GM19351 (cell line): ENCODE data around the gene TUT4.

ENCODE experiments used
- ATAC-seq: cut with Tn5 transposase; IDR thresholded peaks from one replicate; pipeline ENCODE4 v1.9.1; 2021; ENCODE audit warnings: mild to moderate bottlenecking, moderate library complexity; ENCODE audit not compliant: unreplicated experiment

TUT4 gene

DNA sequence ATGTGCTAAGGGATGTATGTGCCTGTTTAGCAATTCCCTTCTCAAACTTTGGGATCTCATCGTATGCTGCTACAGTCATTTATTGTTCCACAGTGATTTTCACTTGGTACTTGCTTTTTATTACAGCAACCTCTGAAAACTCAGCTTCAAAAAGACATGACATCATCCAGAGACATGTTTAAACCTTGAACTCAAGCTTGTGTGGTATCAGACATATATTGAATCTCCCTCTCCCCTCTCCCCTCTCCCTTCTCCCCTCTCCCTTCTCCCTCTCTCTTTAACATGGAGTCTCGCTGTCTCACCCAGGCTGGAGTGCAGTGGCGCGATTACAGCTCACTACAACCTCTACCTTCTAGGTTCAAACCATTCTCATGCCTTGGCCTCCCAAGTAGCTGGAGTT, 19.5 kb upstream of the TUT4 start:
- no peak for ATAC-seq

DNA sequence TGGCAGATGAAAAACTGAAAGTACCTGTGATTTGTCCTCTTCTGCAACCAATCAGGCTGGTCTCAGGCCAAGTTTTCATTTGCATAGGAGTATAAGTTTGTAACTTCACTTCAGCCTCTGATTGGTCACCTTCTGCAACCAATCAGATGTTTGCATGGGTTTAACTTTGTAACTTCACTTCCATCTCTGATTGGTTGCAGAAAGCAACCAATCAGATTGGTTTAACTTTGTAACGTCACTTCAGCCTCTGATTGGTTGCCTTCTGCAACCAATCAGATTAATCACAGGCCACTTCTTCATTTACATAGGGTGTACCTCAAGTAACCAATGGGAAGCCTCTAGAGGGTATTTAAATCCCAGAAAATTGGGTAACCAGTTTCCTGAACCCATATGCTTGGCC, 18.9 kb upstream of the TUT4 start:
- no peak for ATAC-seq

- ATAC-seq: no peak
These were observed 16.7 kb upstream of the TUT4 start for GRCh38 chr1:52569449-52570210.

- no peak for ATAC-seq
These were observed 15.1 kb upstream of the TUT4 start for GRCh38 chr1:52567943-52568342.

DNA sequence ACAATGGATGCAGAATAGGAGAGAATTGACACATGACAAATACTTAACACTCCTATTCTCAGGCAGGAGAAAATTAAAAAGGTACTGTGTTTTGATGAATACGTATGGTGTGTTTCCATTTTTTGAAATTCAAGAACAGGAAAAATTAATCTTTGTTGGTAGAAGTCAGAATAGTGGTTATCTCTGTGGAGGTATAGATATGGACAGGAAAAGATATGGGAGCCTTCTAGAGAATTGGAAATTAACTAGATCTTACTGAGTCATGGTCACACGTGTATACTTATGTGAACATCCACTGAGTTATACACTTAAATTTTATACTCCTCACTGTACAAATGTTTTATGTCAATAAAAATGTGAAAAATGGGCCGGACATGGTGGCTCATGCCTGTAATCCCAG, 9.9 kb upstream of the TUT4 start:
- no peak for ATAC-seq

DNA sequence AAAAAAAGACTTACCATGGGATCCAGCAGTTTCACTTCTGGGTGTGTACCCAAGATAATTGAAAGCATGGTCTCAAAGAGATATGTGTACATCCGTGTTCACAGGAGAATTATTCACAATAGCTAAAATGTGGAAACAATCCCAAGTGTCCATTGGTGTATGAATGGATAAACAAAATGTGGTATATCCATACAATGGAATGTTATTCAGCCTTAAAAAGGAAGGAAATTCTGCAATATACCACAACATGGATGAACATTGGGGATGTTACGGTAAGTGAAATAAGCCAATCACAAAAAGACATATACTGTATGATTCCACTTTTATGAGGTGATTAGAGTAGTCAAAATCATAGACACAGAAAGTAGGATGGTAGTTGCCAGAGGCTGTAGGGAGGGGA, 7.0 kb upstream of the TUT4 start:
- ATAC-seq: no peak

DNA sequence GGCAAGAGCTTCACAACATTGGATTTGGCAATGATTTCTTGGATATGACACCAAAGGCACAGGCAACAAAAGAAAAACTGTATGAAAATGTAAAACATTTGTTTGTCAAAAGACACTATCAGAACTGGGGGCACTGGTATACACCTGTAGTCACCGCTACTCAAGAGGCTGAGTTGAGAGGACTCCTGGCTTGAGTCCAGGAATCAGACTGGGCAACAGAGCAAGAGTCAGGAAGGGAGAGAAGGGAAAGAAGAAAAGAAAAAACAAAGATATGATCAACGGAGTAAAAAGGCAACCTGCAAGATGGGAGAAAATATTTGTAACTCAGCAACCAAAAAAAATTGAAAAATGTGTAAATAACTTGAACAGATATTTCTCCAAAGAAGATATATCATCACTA, 6.0 kb upstream of the TUT4 start:
- no peak for ATAC-seq

DNA sequence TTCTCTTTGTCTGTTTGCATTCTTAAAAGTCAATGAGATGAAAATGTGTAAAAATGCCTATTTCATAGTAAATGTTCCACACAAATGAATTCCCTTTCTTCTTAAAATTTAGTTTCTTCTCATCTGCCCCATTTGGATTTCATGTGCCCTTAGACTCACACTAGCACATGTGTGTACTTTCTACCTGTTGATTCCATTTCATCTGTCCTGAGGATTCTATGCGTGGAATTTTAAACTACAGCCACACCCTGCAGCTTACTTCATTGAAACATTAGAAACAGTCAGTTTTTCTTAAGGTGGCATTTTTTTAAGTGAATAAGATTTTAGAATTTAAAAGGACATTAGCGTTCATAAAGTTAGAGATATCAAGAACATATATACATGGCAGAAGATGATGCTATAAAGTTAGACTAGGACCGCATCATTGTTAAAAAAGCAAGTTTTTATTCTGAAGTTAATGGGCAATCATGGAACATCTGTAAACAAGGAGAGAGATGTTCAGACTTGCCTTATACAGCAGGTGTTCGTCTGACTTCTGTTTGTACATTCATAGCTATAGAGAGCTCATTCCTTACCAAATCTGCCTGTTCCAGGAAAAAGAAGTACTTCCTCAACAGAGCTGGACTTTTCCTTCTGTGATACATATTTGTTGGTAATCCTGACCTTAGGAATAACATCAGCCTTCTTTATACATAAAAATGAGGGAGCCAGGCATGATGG, 3.9 kb upstream of the TUT4 start:
- ATAC-seq: no peak

- ATAC-seq: no peak
These were observed 1.9 kb upstream of the TUT4 start for GRCh38 chr1:52554756-52555155.

- ATAC-seq: no peak
These were observed 1.4 kb upstream of the TUT4 start for GRCh38 chr1:52554267-52554640.

DNA sequence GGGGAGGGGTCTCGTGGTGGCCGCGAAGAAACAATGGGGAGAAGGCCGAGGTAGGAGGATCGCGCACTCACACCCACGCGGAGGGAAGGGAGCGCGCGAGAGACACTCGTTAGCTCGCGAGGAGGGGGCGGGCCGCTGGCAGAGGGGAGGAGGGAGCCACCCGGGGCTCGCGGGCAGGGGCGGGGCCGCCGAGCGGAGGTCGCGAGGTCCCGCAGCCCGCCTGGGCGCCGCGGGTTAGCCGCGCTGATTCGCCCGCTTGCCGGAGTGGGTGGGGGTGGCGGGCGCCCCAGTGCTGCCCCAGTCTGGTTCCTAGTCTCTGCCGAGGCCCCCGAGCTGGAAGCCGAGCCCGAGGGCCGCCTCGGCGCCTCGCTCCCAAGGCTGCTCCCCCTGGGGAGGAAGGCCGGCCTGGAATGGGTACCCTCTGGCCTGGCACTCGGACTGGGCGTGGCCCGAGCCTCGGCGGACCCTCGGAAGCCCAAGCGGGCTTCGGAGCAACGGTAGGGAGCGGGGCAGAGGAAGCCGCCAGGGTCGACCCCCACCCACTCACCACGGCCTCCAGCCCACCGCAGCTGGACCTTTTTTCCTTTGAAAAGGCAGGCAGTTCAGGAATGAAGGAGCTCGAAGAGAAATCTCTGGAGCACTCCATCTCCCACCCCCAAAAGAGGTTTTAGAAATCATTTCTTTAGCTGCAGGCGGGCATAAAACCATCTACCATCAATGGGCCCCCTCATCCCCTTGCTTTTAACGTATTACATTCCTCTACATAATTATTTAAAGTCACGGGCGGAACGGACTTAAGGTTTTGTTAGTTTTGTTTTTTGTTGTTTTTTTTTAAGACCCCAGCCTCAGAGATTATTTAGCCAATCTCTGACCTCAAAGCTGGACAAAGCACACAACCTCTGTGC, 722 bp upstream of the TUT4 start:
- ATAC-seq: peak; percentile 63

DNA sequence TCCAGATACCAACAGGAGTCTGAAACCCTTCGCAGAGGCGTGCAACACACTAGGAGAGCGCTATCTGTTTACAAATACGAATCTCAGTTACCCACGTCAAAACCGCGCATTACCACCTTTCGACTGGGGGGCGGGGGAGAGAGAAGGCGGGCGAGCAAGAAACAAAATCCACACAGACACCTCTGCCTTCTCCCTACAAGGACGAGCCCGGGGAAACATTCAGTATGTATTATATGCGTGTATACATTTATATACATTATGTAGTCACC, 722 bp downstream of the TUT4 start:
- no peak for ATAC-seq

GRCh38 chr1:52551507-52552235, 1.2 kb downstream of the TUT4 start:
- no peak for ATAC-seq

GRCh38 chr1:52550447-52550846, 2.4 kb downstream of the TUT4 start:
- ATAC-seq: no peak

- ATAC-seq: no peak
These were observed 3.6 kb downstream of the TUT4 start for GRCh38 chr1:52549267-52549666.

DNA sequence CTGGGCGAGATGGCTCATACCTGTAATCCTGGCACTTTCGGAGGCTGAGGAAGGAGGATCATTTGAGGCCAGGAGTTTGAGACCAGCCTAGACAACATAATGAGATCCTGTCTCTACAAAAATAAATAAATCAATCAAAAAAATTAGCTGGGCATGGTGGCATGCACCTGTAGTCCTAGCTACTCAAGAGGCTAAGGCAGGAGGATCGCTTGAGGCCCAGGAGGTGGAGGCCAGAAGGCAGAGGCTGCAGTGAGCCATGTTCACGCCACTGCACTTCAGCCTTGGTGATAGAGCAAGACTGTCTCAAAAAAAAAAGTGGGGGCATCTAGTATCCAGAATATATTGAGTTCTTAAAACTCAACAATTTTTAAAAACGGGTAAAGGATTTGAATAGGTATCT, 6.0 kb downstream of the TUT4 start:
- ATAC-seq: no peak

DNA sequence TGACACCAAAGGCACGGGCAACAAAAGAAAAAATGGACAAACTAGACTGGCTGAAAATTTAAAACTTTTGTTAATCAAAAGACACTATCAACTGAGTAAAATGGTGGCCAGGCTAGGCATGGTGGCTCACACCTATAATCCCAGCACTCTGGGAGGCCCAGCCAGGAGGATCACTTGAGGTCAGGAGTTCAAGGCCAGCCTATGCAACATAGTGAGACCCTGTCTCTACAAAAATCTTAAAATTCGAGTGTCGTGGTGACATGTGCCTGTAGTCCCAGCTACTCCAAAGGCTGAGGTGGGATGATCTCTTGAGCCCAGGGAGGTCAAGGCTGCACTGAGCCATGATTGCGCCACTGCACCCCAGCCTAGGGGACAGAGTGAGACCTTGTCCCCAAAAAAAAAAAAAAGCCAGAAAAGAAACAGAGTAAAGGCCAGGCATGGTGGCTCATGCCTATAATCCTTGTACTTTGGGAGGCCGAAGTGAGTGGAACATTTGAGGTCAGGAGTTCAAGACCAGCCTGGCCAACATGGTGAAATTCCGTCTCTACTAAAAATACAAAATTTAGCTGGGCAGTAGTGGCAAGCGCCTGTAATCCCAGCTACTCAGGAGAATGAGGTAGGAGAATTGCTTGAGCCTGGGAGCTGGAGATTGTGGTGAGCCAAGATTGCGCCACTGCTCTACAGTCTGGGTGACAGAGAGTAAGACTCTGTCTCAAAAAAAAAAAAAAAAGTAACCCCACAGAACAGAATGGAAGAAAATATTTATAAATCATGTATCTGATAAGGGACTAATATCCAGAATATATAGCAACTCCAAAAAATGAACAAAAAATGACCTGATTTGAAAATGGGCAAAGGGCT, 8.0 kb downstream of the TUT4 start:
- ATAC-seq: no peak

GRCh38 chr1:52542085-52542688, 10.7 kb downstream of the TUT4 start:
- ATAC-seq: no peak

DNA sequence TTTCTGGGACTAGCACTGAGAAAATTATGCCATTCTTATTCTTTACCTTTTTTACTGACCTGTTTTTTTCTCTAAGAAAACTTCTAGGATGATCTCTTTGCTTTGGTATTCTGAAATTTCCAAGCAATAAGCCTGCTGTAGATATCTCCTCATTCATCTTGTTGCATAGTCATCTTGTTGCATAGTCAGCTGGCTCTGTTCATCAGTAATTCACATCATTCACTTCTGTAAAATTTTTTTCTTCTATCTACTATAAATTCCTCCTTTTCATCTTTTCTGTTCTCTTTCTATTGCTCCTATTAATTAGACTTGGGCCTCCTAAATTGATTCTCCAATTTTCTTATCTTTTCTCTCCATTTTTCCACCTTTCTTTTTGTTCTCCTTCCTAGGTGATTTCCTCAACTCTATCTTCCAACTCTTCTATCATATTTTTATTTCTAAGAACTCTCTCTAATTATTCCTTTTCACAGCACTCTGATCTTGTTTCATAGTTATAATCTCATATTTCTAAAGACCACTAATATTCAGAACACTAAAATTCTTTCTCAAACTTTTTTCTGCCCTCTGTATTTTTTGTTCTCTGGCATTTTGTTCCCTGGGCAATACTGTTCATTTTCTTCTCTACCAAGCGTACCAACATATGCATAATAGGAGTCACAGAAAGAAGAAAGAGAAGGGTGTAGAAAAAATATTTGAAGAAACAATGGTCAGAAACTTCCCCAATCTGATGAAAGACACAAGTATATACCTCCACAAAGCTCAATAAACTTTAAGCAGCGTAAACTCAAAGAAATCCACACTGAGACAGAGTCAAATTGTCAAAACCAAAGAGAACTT, 17.7 kb downstream of the TUT4 start:
- no peak for ATAC-seq
